SJCRH30 (cell line): Measurements from ENCODE around the gene LRIG1. TPM values are rescaled to one million over a fixed set of nuclear protein-coding genes. Genes with fewer than 3 reads are reported as not detected.
A peak's percentile ranks its signal among the peaks of the same experiment; 100 is the strongest.

ENCODE experiments used
- DNase-seq, 2 experiments: peaks; one replicate each; pipeline ENCODE4 v3.0.0-alpha.2; 2015 to 2020
- H3K27ac ChIP-seq: fragments of 250-450 bp; sonication (Bioruptor Pico); 2 replicates; pipeline ENCODE4 v1.5.1; 2020; ENCODE audit warnings: mild to moderate bottlenecking, moderate library complexity
- H3K27me3 ChIP-seq: fragments of 250-450 bp; sonication (Bioruptor Pico); 2 replicates; pipeline ENCODE4 v1.5.1; 2020; ENCODE audit warnings: mild to moderate bottlenecking, moderate library complexity
- H3K36me3 ChIP-seq: fragments of 250-450 bp; sonication (Bioruptor Pico); 2 replicates; pipeline ENCODE4 v1.5.1; 2020; ENCODE audit warnings: mild to moderate bottlenecking, moderate library complexity
- H3K4me1 ChIP-seq: fragments of 250-450 bp; sonication (Bioruptor Pico); 2 replicates; pipeline ENCODE4 v1.5.1; 2020; ENCODE audit warnings: mild to moderate bottlenecking, moderate library complexity
- H3K4me3 ChIP-seq: fragments of 250-450 bp; sonication (Bioruptor Pico); 2 replicates; pipeline ENCODE4 v1.5.1; 2020; ENCODE audit warnings: mild to moderate bottlenecking, moderate library complexity
- H3K9me3 ChIP-seq: fragments of 250-450 bp; sonication (Bioruptor Pico); replicated peaks from 2 replicates; pipeline ENCODE4 v1.5.1; 2020; ENCODE audit warnings: mild to moderate bottlenecking, moderate library complexity
- total RNA-seq: library from RNA; depleted of rRNA; stranded (reverse); fragments of >200 nt; shearing (Covaris generic); gene quantifications from 2 replicates; pipeline ENCODE4 v1.2.3, GENCODE V29; 2014

LRIG1 gene
- total RNA-seq, 1 experiment from 2014 or later: 16.9 TPM

- H3K4me1 ChIP-seq: peaks cover 15% of the 10 kb centered on the region; the same call in 1 of the 2 replicates
- DNase-seq: no peak
- H3K27me3 ChIP-seq: no peaks in the 10 kb centered on the region
- H3K36me3 ChIP-seq: no peaks in the 10 kb centered on the region
- no peak overlapping the region for H3K4me3 ChIP-seq
- H3K9me3 ChIP-seq: no peaks in the 10 kb centered on the region
- H3K27ac ChIP-seq: no peak overlapping the region
These were observed 135.7 kb downstream of the LRIG1 start for GRCh38 chr3:66365080-66365479.

- Histone ChIP-seq H3K27ac (peak overlapping the region; percentile 57), H3K4me3 (no peak overlapping the region), H3K9me3 (no peaks in the 10 kb centered on the region), H3K27me3 (no peaks in the 10 kb centered on the region), H3K36me3 (no peaks in the 10 kb centered on the region), H3K4me1 (peaks cover 15% of the 10 kb centered on the region; the same call in 1 of the 2 replicates)
- peak; percentile 40 to 45 for DNase-seq
These were observed 137.7 kb downstream of the LRIG1 start for GRCh38 chr3:66363148-66363547.

- Histone ChIP-seq H3K4me3 (no peak overlapping the region), H3K27me3 (no peaks in the 10 kb centered on the region), H3K27ac (peak overlapping the region; percentile 57), H3K36me3 (no peaks in the 10 kb centered on the region), H3K9me3 (no peaks in the 10 kb centered on the region), H3K4me1 (peaks cover 15% of the 10 kb centered on the region; the same call in 1 of the 2 replicates)
- peak in 1 of 2 experiments; percentile 10 for DNase-seq
These were observed 138.3 kb downstream of the LRIG1 start for GRCh38 chr3:66362541-66362941.

- no peak for DNase-seq
- peaks cover 15% of the 10 kb centered on the region; the same call in 1 of the 2 replicates for H3K4me1 ChIP-seq
- H3K9me3 ChIP-seq: no peaks in the 10 kb centered on the region
- no peak overlapping the region for H3K4me3 ChIP-seq
- no peak overlapping the region for H3K27ac ChIP-seq
- H3K27me3 ChIP-seq: no peaks in the 10 kb centered on the region
- no peaks in the 10 kb centered on the region for H3K36me3 ChIP-seq
These were observed 139.5 kb downstream of the LRIG1 start for GRCh38 chr3:66361356-66361755.

DNA sequence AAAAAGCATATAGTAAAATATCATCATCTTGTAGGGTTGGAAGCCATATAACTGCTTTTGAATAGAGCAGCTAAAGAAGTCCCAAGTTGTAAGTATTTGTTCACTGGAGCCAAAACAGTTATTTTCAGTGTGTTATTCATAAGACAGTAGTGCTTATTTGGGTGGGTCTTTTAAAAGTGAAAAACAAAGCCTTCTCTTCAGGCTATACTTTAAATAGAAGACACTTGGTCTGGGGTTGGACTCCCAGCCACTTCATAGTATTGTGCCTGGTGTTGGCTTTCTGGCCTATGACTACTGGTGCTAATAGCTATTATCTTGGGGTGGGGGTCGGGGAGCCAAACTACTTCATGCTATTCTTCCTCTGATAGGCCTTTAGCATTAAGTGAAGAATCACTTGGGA is 144.8 kb downstream of the LRIG1 start:
- H3K9me3 ChIP-seq: no peaks in the 10 kb centered on the region
- H3K4me3 ChIP-seq: no peak overlapping the region
- H3K36me3 ChIP-seq: no peaks in the 10 kb centered on the region
- no peak overlapping the region for H3K27ac ChIP-seq
- no peaks in the 10 kb centered on the region for H3K27me3 ChIP-seq
- DNase-seq: no peak
- H3K4me1 ChIP-seq: no peaks in the 10 kb centered on the region

DNA sequence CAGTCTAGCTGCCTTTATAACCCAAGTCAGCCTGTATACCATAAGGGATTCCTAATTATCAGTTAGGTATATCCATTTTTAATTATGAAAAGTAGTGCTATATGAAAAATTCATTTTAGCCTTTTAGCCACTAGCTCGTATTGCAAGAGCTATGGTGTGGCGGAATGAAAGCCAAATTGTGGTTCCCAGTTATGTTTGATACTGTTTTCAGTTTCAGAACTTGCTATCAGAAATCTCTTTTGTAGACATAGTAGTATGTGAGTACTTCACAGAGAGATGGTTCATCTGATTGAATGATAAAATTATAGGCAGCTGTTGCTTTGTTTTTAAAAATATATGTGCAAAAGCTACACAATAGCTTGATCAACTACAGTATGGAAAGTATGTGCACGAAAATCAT is 145.4 kb downstream of the LRIG1 start:
- Histone ChIP-seq H3K4me3 (no peak overlapping the region), H3K27ac (no peak overlapping the region), H3K9me3 (no peaks in the 10 kb centered on the region), H3K4me1 (no peaks in the 10 kb centered on the region), H3K36me3 (no peaks in the 10 kb centered on the region), H3K27me3 (no peaks in the 10 kb centered on the region)
- no peak for DNase-seq

GRCh38 chr3:66354001-66354400 is 146.8 kb downstream of the LRIG1 start:
- Histone ChIP-seq H3K27me3 (no peaks in the 10 kb centered on the region), H3K4me3 (no peak overlapping the region), H3K4me1 (peaks cover under 1% of the 10 kb centered on the region; the same call in 1 of the 2 replicates), H3K27ac (no peak overlapping the region), H3K36me3 (no peaks in the 10 kb centered on the region), H3K9me3 (no peaks in the 10 kb centered on the region)
- DNase-seq: no peak

DNA sequence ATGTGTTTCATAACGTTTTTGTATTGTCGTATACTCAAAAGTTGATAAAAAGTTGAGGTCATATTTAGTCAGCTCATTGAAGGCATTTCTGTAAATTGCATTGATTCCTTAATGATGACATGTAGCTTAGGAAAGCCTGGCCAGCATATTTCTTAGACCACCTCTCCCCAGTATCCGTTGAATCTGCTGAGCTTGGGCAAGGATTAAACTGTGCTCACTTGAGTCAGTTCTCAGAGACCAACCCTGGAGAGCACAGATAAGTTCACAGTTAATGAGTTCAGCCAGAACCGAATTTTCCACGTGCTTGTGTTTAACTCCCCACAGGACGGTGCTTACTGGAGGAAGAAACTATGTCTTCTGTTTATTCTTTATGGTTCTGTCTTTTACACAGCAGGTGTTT is 147.3 kb downstream of the LRIG1 start:
- H3K9me3 ChIP-seq: no peaks in the 10 kb centered on the region
- peaks cover 6% of the 10 kb centered on the region; the same call in 1 of the 2 replicates for H3K4me1 ChIP-seq
- no peak overlapping the region for H3K4me3 ChIP-seq
- H3K27ac ChIP-seq: no peak overlapping the region
- H3K36me3 ChIP-seq: no peaks in the 10 kb centered on the region
- H3K27me3 ChIP-seq: no peaks in the 10 kb centered on the region
- DNase-seq: no peak

- Histone ChIP-seq H3K9me3 (no peaks in the 10 kb centered on the region), H3K4me3 (no peak overlapping the region), H3K36me3 (no peaks in the 10 kb centered on the region), H3K27me3 (no peaks in the 10 kb centered on the region), H3K4me1 (peaks cover 9% of the 10 kb centered on the region; the same call in 1 of the 2 replicates), H3K27ac (no peak overlapping the region)
- DNase-seq: no peak
These were observed 147.8 kb downstream of the LRIG1 start for GRCh38 chr3:66353039-66353438.

- Histone ChIP-seq H3K27ac (no peak overlapping the region), H3K4me3 (no peak overlapping the region), H3K27me3 (no peaks in the 10 kb centered on the region), H3K4me1 (peaks cover 9% of the 10 kb centered on the region; the same call in 1 of the 2 replicates), H3K36me3 (no peaks in the 10 kb centered on the region), H3K9me3 (no peaks in the 10 kb centered on the region)
- no peak for DNase-seq
These were observed 150.2 kb downstream of the LRIG1 start for GRCh38 chr3:66350601-66351000.

DNA sequence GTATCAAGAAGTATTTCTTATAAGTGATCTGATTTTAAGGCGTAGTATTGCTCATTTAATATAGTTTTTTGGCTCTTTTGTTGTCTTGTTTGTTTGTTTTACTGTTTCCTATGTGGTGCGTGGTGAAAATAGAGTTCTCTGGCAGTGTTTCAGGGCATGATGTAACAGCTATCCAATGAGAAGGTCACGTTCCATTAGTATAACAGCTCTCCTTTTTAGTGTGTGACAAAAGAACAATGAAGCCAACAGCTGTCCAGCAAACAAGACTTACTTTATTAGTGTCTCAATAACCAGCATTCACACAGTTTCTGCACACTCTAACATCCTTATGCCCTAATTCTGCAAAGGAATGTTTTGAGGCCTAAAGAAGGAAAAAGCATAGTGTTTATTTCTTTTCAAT is 152.1 kb downstream of the LRIG1 start:
- H3K27ac ChIP-seq: peak overlapping the region; percentile 38

GRCh38 chr3:66344848-66345578 is 155.8 kb downstream of the LRIG1 start:
- Histone ChIP-seq H3K36me3 (no peaks in the 10 kb centered on the region), H3K9me3 (no peaks in the 10 kb centered on the region), H3K27ac (no peak overlapping the region), H3K4me3 (no peak overlapping the region), H3K27me3 (no peaks in the 10 kb centered on the region), H3K4me1 (peaks cover 9% of the 10 kb centered on the region; the same call in 1 of the 2 replicates)
- no peak for DNase-seq

More for the DNA sequence above, 152.1 kb downstream of the LRIG1 start:
- H3K27me3 ChIP-seq: no peaks in the 10 kb centered on the region
- H3K4me3 ChIP-seq: no peak overlapping the region
- no peaks in the 10 kb centered on the region for H3K36me3 ChIP-seq
- DNase-seq: peak; percentile 26 to 67
- H3K9me3 ChIP-seq: no peaks in the 10 kb centered on the region
- H3K4me1 ChIP-seq: peaks cover 9% of the 10 kb centered on the region; the same call in 1 of the 2 replicates

DNA sequence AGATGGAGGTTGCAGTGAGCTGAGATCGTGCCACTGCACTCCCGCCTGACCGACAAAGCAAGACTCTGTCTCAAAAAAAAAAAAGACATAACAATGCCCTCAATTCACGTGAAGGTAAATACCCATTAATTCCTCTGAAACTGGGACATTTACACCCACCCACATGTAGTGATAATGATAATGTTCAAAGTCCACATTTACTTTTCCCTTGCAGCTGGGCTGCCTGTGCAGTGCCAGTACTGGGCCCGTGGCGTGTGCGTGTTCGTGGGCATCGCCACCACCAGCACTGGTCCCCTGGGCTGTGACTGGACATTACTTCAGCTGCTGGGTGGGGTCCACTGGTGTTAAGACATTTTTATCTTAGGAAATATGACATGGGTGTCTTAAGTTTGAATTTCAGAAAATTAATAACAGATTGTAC is 156.4 kb downstream of the LRIG1 start:
- no peaks in the 10 kb centered on the region for H3K27me3 ChIP-seq

DNA sequence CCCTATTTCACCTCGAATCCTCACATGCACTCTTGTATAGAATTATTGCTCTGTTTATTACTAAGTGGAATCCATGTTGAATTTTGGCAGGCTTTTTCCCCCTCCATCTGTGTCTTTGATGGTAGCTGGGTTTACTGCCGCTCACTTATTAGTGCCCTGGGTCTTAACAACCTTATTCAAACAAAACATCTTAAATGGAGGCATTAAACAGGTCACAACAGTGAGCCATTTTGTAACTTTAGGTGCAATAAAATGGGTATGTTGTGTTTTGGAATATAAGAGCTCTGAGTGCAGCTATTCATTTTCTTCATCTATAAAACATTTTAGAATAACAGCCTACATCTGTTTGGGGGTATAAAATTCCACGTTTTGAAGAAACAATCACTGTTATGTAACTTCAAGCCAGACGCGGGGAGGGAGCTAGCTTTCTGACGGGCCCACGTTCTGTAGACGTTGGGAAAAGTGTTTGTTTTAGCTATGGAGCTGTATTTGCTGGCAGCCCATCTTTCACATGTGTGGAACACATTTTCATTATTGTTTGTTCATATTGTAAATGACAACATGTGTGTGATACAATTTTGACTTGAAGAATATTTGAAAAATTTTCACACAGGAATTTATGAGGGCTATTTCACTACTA is 158.0 kb downstream of the LRIG1 start:
- Histone ChIP-seq H3K4me1 (no peaks in the 10 kb centered on the region), H3K27ac (no peak overlapping the region), H3K4me3 (no peak overlapping the region), H3K36me3 (no peaks in the 10 kb centered on the region), H3K27me3 (no peaks in the 10 kb centered on the region), H3K9me3 (no peaks in the 10 kb centered on the region)
- DNase-seq: no peak

More for the DNA sequence above, 156.4 kb downstream of the LRIG1 start:
- Histone ChIP-seq H3K9me3 (no peaks in the 10 kb centered on the region), H3K4me3 (no peak overlapping the region), H3K4me1 (peaks cover 9% of the 10 kb centered on the region; the same call in 1 of the 2 replicates), H3K36me3 (no peaks in the 10 kb centered on the region), H3K27ac (no peak overlapping the region)
- DNase-seq: no peak

- DNase-seq: no peak
These were observed 161.9 kb downstream of the LRIG1 start for GRCh38 chr3:66338927-66339326.

More at GRCh38 chr3:66338927-66339326, 161.9 kb downstream of the LRIG1 start:
- no peaks in the 10 kb centered on the region for H3K27me3 ChIP-seq
- no peaks in the 10 kb centered on the region for H3K36me3 ChIP-seq
- no peaks in the 10 kb centered on the region for H3K9me3 ChIP-seq
- H3K4me3 ChIP-seq: no peak overlapping the region
- no peak overlapping the region for H3K27ac ChIP-seq
- no peaks in the 10 kb centered on the region for H3K4me1 ChIP-seq
